HepG2 (cell line): Measurements from ENCODE around the gene PELI1. TPM values are rescaled to one million over a fixed set of nuclear protein-coding genes. Genes with fewer than 3 reads are reported as not detected.

Source experiments
- EED ChIP-seq: sonication (generic); formaldehyde crosslinking; IDR thresholded peaks from 2 replicates; pipeline ENCODE4 v1.5.0; 2020; ENCODE audit warnings: mild to moderate bottlenecking, missing genetic modification reagents
- ELF1 ChIP-seq: sonication (generic); formaldehyde crosslinking; IDR thresholded peaks from 2 replicates; pipeline ENCODE4 v1.4.0; 2020; ENCODE audit warnings: missing genetic modification reagents
- FOXM1 ChIP-seq: sonication (generic); formaldehyde crosslinking; IDR thresholded peaks from 2 replicates; pipeline ENCODE4 v1.5.0; 2020; ENCODE audit warnings: missing genetic modification reagents
- GATAD2A ChIP-seq: IDR thresholded peaks from 2 replicates; pipeline ENCODE4 v1.6.1; 2016
- HNRNPUL1 ChIP-seq: fragments of 200-400 bp; formaldehyde crosslinking; IDR thresholded peaks from 2 replicates; pipeline ENCODE4 v1.6.1; 2017; ENCODE audit warnings: low read depth, mild to moderate bottlenecking, low read length, moderate library complexity
- PAF1 ChIP-seq: IDR thresholded peaks from 2 replicates; pipeline ENCODE4 v1.6.1; 2016; ENCODE audit warnings: missing genetic modification reagents, missing compliant biosample characterization
- PHF20 ChIP-seq: sonication (generic); formaldehyde crosslinking; IDR thresholded peaks from 2 replicates; pipeline ENCODE4 v1.5.0; 2020; ENCODE audit warnings: mild to moderate bottlenecking, missing genetic modification reagents
- PLRG1 ChIP-seq: fragments of 450-650 bp; conservative IDR thresholded peaks from 2 replicates; pipeline ENCODE4 v1.6.1; 2016
- PPARG ChIP-seq: conservative IDR thresholded peaks from 2 replicates; pipeline ENCODE4 v1.6.1; 2016; ENCODE audit warnings: missing biosample characterization, missing genetic modification reagents
- SMC3 ChIP-seq: IDR thresholded peaks from 2 replicates; pipeline ENCODE4 v1.6.1; 2011; ENCODE audit warnings: low read length, improper control_type of control experiment
- SNAPC2 ChIP-seq: sonication (generic); formaldehyde crosslinking; IDR thresholded peaks from 2 replicates; pipeline ENCODE4 v1.8.1; 2022; ENCODE audit warnings: mild to moderate bottlenecking, missing genetic modification reagents
- TBX3 ChIP-seq: fragments of 450-650 bp; IDR thresholded peaks from 2 replicates; pipeline ENCODE4 v1.6.1; 2017; ENCODE audit warnings: antibody characterized with exemption, mild to moderate bottlenecking, inconsistent platforms, borderline replicate concordance
- ZNF501 ChIP-seq: sonication (generic); formaldehyde crosslinking; IDR thresholded peaks from 2 replicates; pipeline ENCODE4 v1.5.1; 2020; ENCODE audit warnings: mild to moderate bottlenecking, moderate library complexity, missing genetic modification reagents
- ZNF713 ChIP-seq: sonication (generic); formaldehyde crosslinking; IDR thresholded peaks from 2 replicates; pipeline ENCODE4 v1.4.0; 2020; ENCODE audit warnings: mild to moderate bottlenecking, missing genetic modification reagents
- polyA plus RNA-seq, 8 experiments: library from polyadenylated mRNA; depleted of rRNA in 3 of 8; stranded (reverse) in 7 of 8; unstranded in 1 of 8; fragments of >200 nt; fragmentation: Illumina TruSeq in 4 of 8; extraction: Trizol in 4 of 8; gene quantifications; 2 replicates each; pipeline versions ENCODE4 v1.2.1 to v1.2.3, GENCODE V29; 2011 to 2016; ENCODE audit warnings: low read depth in 4 of 8, missing spikeins in 1 of 8, mixed read lengths in 1 of 8; ENCODE audit not compliant: insufficient read depth in 1 of 8
- total RNA-seq, 5 experiments: library from RNA; depleted of rRNA; stranded (reverse); fragments of >200 nt; fragmentation: Illumina TruSeq; extraction: Trizol; gene quantifications; 2 replicates each; pipeline ENCODE4 v1.2.3, GENCODE V29; 2016; ENCODE audit warnings: low read depth in 1 of 5
- TF ChIP-seq, protein P1 (sequence below): sonication (generic); formaldehyde crosslinking; IDR thresholded peaks from 2 replicates; pipeline ENCODE4 v1.4.0; 2020; ENCODE audit warnings: missing genetic modification reagents, borderline replicate concordance
- TF ChIP-seq, protein P2 (sequence below): conservative IDR thresholded peaks from 2 replicates; pipeline ENCODE4 v1.6.1; 2018; ENCODE audit warnings: missing genetic modification reagents
- TF ChIP-seq, protein P3 (sequence below): sonication (generic); formaldehyde crosslinking; conservative IDR thresholded peaks from 2 replicates; pipeline ENCODE4 v1.4.0; 2020; ENCODE audit warnings: missing genetic modification reagents
- TF ChIP-seq, protein P4 (sequence below): sonication (generic); formaldehyde crosslinking; IDR thresholded peaks from 2 replicates; pipeline ENCODE4 v1.4.0; 2020; ENCODE audit warnings: low read depth, missing genetic modification reagents
- TF ChIP-seq, protein P5 (sequence below): sonication (generic); formaldehyde crosslinking; IDR thresholded peaks from 2 replicates; pipeline ENCODE4 v1.5.0; 2020; ENCODE audit warnings: missing genetic modification reagents

Gene PELI1
- total and polyA plus RNA-seq, 2 of the 13 experiments (the other 11 are each of a cell fraction or from before 2014, with no cell fraction given), result 12.5 to 16.2 TPM

DNA sequence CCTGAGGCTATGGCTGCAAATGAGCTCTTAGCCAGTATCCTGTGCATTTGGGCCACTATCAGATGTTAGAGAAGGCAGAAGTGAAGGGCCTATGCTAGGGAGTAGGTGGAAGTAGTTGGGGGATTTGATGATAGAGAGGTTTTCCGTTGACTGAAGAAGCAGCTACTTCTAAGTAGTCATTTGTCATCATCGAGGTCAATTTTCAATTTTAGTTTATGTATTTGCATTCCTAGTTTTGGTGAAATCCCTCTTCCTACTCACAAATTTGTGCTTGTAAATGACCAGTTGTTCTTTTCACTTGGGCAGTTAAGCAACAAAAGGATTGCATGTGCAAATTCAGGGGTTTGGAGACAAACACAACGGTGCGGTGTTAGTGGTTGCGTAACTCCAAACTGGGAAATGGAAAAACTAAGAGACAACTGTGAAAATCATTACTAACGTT, 48.5 kb upstream of the PELI1 start (continued):
- TF ChIP-seq, protein P1, sequence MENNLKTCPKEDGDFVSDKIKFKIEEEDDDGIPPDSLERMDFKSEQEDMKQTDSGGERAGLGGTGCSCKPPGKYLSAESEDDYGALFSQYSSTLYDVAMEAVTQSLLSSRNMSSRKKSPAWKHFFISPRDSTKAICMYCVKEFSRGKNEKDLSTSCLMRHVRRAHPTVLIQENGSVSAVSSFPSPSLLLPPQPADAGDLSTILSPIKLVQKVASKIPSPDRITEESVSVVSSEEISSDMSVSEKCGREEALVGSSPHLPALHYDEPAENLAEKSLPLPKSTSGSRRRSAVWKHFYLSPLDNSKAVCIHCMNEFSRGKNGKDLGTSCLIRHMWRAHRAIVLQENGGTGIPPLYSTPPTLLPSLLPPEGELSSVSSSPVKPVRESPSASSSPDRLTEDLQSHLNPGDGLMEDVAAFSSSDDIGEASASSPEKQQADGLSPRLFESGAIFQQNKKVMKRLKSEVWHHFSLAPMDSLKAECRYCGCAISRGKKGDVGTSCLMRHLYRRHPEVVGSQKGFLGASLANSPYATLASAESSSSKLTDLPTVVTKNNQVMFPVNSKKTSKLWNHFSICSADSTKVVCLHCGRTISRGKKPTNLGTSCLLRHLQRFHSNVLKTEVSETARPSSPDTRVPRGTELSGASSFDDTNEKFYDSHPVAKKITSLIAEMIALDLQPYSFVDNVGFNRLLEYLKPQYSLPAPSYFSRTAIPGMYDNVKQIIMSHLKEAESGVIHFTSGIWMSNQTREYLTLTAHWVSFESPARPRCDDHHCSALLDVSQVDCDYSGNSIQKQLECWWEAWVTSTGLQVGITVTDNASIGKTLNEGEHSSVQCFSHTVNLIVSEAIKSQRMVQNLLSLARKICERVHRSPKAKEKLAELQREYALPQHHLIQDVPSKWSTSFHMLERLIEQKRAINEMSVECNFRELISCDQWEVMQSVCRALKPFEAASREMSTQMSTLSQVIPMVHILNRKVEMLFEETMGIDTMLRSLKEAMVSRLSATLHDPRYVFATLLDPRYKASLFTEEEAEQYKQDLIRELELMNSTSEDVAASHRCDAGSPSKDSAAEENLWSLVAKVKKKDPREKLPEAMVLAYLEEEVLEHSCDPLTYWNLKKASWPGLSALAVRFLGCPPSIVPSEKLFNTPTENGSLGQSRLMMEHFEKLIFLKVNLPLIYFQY, result no peak
- no peak for TF ChIP-seq FOXM1 (CRISPR knock-in tag)
- TF ChIP-seq EED (CRISPR knock-in tag), result no peak
- TF ChIP-seq PPARG (CRISPR knock-in tag), result no peak
- TF ChIP-seq ZNF713 (CRISPR knock-in tag), result no peak
- no peak for TF ChIP-seq ELF1 (CRISPR knock-in tag)
- TF ChIP-seq, protein P2, sequence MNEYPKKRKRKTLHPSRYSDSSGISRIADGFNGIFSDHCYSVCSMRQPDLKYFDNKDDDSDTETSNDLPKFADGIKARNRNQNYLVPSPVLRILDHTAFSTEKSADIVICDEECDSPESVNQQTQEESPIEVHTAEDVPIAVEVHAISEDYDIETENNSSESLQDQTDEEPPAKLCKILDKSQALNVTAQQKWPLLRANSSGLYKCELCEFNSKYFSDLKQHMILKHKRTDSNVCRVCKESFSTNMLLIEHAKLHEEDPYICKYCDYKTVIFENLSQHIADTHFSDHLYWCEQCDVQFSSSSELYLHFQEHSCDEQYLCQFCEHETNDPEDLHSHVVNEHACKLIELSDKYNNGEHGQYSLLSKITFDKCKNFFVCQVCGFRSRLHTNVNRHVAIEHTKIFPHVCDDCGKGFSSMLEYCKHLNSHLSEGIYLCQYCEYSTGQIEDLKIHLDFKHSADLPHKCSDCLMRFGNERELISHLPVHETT (CRISPR knock-in tag), result no peak
- no peak for TF ChIP-seq PLRG1
- TF ChIP-seq HNRNPUL1, result no peak
- TF ChIP-seq ZNF501, result no peak
- TF ChIP-seq, protein P3, sequence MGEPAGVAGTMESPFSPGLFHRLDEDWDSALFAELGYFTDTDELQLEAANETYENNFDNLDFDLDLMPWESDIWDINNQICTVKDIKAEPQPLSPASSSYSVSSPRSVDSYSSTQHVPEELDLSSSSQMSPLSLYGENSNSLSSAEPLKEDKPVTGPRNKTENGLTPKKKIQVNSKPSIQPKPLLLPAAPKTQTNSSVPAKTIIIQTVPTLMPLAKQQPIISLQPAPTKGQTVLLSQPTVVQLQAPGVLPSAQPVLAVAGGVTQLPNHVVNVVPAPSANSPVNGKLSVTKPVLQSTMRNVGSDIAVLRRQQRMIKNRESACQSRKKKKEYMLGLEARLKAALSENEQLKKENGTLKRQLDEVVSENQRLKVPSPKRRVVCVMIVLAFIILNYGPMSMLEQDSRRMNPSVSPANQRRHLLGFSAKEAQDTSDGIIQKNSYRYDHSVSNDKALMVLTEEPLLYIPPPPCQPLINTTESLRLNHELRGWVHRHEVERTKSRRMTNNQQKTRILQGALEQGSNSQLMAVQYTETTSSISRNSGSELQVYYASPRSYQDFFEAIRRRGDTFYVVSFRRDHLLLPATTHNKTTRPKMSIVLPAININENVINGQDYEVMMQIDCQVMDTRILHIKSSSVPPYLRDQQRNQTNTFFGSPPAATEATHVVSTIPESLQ (CRISPR knock-in tag), result no peak
- peak; percentile 15; the same call in 1 of the 2 replicates for TF ChIP-seq SMC3
- TF ChIP-seq, protein P4, sequence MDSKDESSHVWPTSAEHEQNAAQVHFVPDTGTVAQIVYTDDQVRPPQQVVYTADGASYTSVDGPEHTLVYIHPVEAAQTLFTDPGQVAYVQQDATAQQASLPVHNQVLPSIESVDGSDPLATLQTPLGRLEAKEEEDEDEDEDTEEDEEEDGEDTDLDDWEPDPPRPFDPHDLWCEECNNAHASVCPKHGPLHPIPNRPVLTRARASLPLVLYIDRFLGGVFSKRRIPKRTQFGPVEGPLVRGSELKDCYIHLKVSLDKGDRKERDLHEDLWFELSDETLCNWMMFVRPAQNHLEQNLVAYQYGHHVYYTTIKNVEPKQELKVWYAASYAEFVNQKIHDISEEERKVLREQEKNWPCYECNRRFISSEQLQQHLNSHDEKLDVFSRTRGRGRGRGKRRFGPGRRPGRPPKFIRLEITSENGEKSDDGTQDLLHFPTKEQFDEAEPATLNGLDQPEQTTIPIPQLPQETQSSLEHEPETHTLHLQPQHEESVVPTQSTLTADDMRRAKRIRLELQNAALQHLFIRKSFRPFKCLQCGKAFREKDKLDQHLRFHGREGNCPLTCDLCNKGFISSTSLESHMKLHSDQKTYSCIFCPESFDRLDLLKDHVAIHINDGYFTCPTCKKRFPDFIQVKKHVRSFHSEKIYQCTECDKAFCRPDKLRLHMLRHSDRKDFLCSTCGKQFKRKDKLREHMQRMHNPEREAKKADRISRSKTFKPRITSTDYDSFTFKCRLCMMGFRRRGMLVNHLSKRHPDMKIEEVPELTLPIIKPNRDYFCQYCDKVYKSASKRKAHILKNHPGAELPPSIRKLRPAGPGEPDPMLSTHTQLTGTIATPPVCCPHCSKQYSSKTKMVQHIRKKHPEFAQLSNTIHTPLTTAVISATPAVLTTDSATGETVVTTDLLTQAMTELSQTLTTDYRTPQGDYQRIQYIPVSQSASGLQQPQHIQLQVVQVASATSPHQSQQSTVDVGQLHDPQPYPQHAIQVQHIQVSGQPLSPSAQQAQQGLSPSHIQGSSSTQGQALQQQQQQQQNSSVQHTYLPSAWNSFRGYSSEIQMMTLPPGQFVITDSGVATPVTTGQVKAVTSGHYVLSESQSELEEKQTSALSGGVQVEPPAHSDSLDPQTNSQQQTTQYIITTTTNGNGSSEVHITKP, result no peak
- TF ChIP-seq GATAD2A, result 0 out of 2 replicates have a peak, but pooled peaks have one; percentile 24
- no peak for TF ChIP-seq TBX3
- TF ChIP-seq, protein P5, sequence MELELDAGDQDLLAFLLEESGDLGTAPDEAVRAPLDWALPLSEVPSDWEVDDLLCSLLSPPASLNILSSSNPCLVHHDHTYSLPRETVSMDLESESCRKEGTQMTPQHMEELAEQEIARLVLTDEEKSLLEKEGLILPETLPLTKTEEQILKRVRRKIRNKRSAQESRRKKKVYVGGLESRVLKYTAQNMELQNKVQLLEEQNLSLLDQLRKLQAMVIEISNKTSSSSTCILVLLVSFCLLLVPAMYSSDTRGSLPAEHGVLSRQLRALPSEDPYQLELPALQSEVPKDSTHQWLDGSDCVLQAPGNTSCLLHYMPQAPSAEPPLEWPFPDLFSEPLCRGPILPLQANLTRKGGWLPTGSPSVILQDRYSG (CRISPR knock-in tag), result no peak
- no peak for TF ChIP-seq PHF20 (CRISPR knock-in tag)
- no peak for TF ChIP-seq SNAPC2 (CRISPR knock-in tag)
- TF ChIP-seq PAF1 (CRISPR knock-in tag), result no peak
